K562 (cell line): ENCODE results near the gene KLHL29. TPM values are rescaled to one million over a fixed set of nuclear protein-coding genes. Genes with fewer than 3 reads are reported as not detected.

Experiments
- ATAC-seq: fragments of 200-7000 bp; cut with Tn5 transposase; 3 replicates; pipeline ENCODE4 v1.9.1; 2020; ENCODE audit warnings: moderate library complexity
- BruUV-seq: library from RNA; stranded (reverse); fragments of 400-500 nt; replicated peaks from 2 replicates; lab custom pipeline; 2021; lab: Mats Ljungman, UMichigan
- CTCF ChIA-PET: fragments of 300-600 bp; formaldehyde crosslinking; extraction: SDS; loops from one replicate; lab custom pipeline; 2021; ENCODE audit warnings: low intra/inter-chr PET ratio; lab: Yijun Ruan, JAX
- POLR2A ChIA-PET: fragments of 300-600, 350-650 bp; sonication (Branson Sonifier 250); formaldehyde crosslinking; extraction: SDS; loops from one replicate; lab custom pipeline; 2021; ENCODE audit warnings: antibody characterized with exemption, inconsistent platforms; lab: Yijun Ruan, JAX
- DNase-seq, 4 experiments: peaks; one replicate each; pipeline versions ENCODE4 v3.0.0 to v3.0.0-alpha.2; 2011 to 2018; ENCODE audit warnings: low spot score in 3 of 4, mixed read lengths in 3 of 4; ENCODE audit errors: extremely low read depth in 1 of 4
- FAIRE-seq: peaks from 2 replicates; lab custom pipeline; 2011; peaks lifted over from hg19 to GRCh38; lab: Jason Lieb, UNC
- H2AFZ ChIP-seq: 2 replicates; pipeline ENCODE4 v1.6.0; 2011; ENCODE audit warnings: low read depth, low read length, control low read depth, inconsistent platforms
- H3K27ac ChIP-seq: fragments of 200-600 bp; 3 replicates; pipeline ENCODE4 v1.8.0; 2011; ENCODE audit warnings: low read depth, mild to moderate bottlenecking, control low read depth, inconsistent platforms, low read length, moderate library complexity, mixed read lengths; ENCODE audit errors: extremely low read depth
- H3K27me3 ChIP-seq, 2 experiments: fragments of 300-600 bp in 1 of 2; 2 replicates in 1 of 2; 3 replicates in 1 of 2; pipeline versions ENCODE4 v1.6.0 to v1.8.0; 2011; ENCODE audit warnings: inconsistent platforms in 2 of 2, low read length in 2 of 2, mild to moderate bottlenecking in 1 of 2, mixed read lengths in 1 of 2, moderate library complexity in 1 of 2; ENCODE audit not compliant: control insufficient read depth in 2 of 2, insufficient read depth in 2 of 2
- H3K36me3 ChIP-seq: fragments of 300-600 bp; 3 replicates; pipeline ENCODE4 v1.8.0; 2011; ENCODE audit warnings: mild to moderate bottlenecking, low read length, inconsistent platforms; ENCODE audit not compliant: control insufficient read depth, insufficient read depth
- H3K4me1 ChIP-seq, 2 experiments: fragments of 200-600 bp in 1 of 2; replicated peaks in 1 of 2; 2 replicates in 1 of 2; 3 replicates in 1 of 2; pipeline versions ENCODE4 v1.5.1 to v1.8.0; 2011; ENCODE audit warnings: inconsistent platforms in 2 of 2, low read length in 2 of 2, mild to moderate bottlenecking in 1 of 2, mixed read lengths in 1 of 2, moderate library complexity in 1 of 2; ENCODE audit not compliant: control insufficient read depth in 2 of 2, insufficient read depth in 2 of 2
- H3K4me2 ChIP-seq: 2 replicates; pipeline ENCODE4 v1.6.1; 2011; ENCODE audit warnings: low read length, control low read depth, inconsistent platforms, mixed read lengths; ENCODE audit not compliant: insufficient read depth
- H3K4me3 ChIP-seq: fragments of 200-600 bp; sonication (generic), shearing (Covaris generic); 2 replicates; pipeline ENCODE4 v1.5.1; 2016; ENCODE audit warnings: control low read depth, inconsistent platforms
- H3K79me2 ChIP-seq: fragments of 200-600 bp; 3 replicates; pipeline ENCODE4 v1.8.0; 2011; ENCODE audit warnings: low read length, inconsistent platforms; ENCODE audit not compliant: control insufficient read depth, insufficient read depth
- H3K9ac ChIP-seq, 2 experiments: 2 replicates each; pipeline versions ENCODE4 v1.6.0 to v1.6.1; 2011; ENCODE audit warnings: low read depth in 2 of 2, low read length in 2 of 2, control low read depth in 1 of 2, inconsistent platforms in 1 of 2, mild to moderate bottlenecking in 1 of 2, mixed read lengths in 1 of 2; ENCODE audit not compliant: insufficient read depth in 1 of 2
- H3K9me1 ChIP-seq: one replicate; pipeline ENCODE4 v1.6.0; 2011; ENCODE audit warnings: inconsistent platforms, mild to moderate bottlenecking, low read length, moderate library complexity; ENCODE audit not compliant: control insufficient read depth, insufficient read depth
- H3K9me3 ChIP-seq: replicated peaks from 2 replicates; pipeline ENCODE4 v1.5.1; 2011; ENCODE audit warnings: low read depth, low read length, inconsistent platforms; ENCODE audit not compliant: control insufficient read depth, insufficient read depth
- H4K20me1 ChIP-seq: replicated peaks from 2 replicates; pipeline ENCODE4 v1.6.1; 2011; ENCODE audit warnings: low read length, inconsistent platforms, mixed read lengths; ENCODE audit not compliant: control insufficient read depth, insufficient read depth
- ARID2 ChIP-seq: fragments of 450-650 bp; IDR thresholded peaks from 2 replicates; pipeline ENCODE4 v1.6.1; 2017; ENCODE audit warnings: antibody characterized with exemption, mild to moderate bottlenecking
- CBX5 ChIP-seq: IDR thresholded peaks from 2 replicates; pipeline ENCODE4 v1.6.1; 2014; ENCODE audit warnings: low read depth, borderline replicate concordance
- FOXM1 ChIP-seq, 2 experiments: fragments of 450-650 bp in 1 of 2; sonication (generic) in 1 of 2; formaldehyde crosslinking in 1 of 2; IDR thresholded peaks; 2 replicates each; pipeline versions ENCODE4 v1.6.1 to v1.9.0; 2017 to 2022; ENCODE audit warnings: low read depth in 2 of 2, mild to moderate bottlenecking in 2 of 2, missing genetic modification reagents in 1 of 2, moderate library complexity in 1 of 2
- GTF2A2 ChIP-seq: IDR thresholded peaks from 2 replicates; pipeline ENCODE4 v1.6.1; 2016; ENCODE audit warnings: mild to moderate bottlenecking, missing genetic modification characterization, missing compliant biosample characterization
- MAFG ChIP-seq: fragments of 450-650 bp; conservative IDR thresholded peaks from 2 replicates; pipeline ENCODE4 v1.6.1; 2016; ENCODE audit warnings: missing genetic modification characterization, missing compliant biosample characterization
- NCOA4 ChIP-seq: fragments of 450-650 bp; IDR thresholded peaks from 2 replicates; pipeline ENCODE4 v1.6.1; 2018; ENCODE audit warnings: mild to moderate bottlenecking; ENCODE audit not compliant: partially characterized antibody
- PCBP1 ChIP-seq: fragments of 200-400 bp; formaldehyde crosslinking; IDR thresholded peaks from 2 replicates; pipeline ENCODE4 v1.6.1; 2018; ENCODE audit warnings: mild to moderate bottlenecking, low read depth, low read length; ENCODE audit not compliant: poor library complexity, severe bottlenecking
- SRF ChIP-seq, 2 experiments: fragments of 250-450, 450-650 bp in 1 of 2; sonication (Bioruptor Pico) in 1 of 2; sonication (generic) in 1 of 2; formaldehyde crosslinking; IDR thresholded peaks; 2 replicates each; pipeline versions ENCODE4 v1.5.0 to v1.5.1; 2020 to 2022; ENCODE audit warnings: mild to moderate bottlenecking in 1 of 2, missing genetic modification reagents in 1 of 2
- SRSF1 ChIP-seq: fragments of 200-400 bp; formaldehyde crosslinking; IDR thresholded peaks from 2 replicates; pipeline ENCODE4 v1.6.1; 2017; ENCODE audit warnings: mild to moderate bottlenecking, low read depth, low read length, moderate library complexity
- WGBS: fragments of 100-300 bp; shearing (Covaris generic); methylation state at CpG from one replicate; pipeline ENCODE4 v1.1.6; 2016; ENCODE audit warnings: low coverage, mixed read lengths; ENCODE audit not compliant: insufficient coverage; ENCODE audit errors: missing lambda C conversion rate; 5-methylcytosine and 5-hydroxymethylcytosine counted together
- in situ Hi-C: fragments of 300-500 bp; cut with MboI; formaldehyde crosslinking; loops from 4 replicates; pipeline ENCODE4 v1.15.0; 2018; ENCODE audit warnings: inconsistent platforms, mixed read lengths
- intact Hi-C: fragments of 100-400 bp; cut with micrococcal nuclease; formaldehyde crosslinking; loops from 2 replicates; pipeline ENCODE4 v1.14.2; 2022
- polyA plus RNA-seq, 8 experiments: library from polyadenylated mRNA; depleted of rRNA in 4 of 8; stranded (reverse) in 5 of 8; unstranded in 3 of 8; fragments of >200 nt; fragmentation: Nextera tagmentation in 2 of 8; fragmentation: Illumina TruSeq in 1 of 8; extraction: Ambion mirVana in 2 of 8; extraction: Trizol in 1 of 8; gene quantifications; 2 replicates each; pipeline versions ENCODE4 v1.2.1 to v1.2.3, GENCODE V29; 2011 to 2014; ENCODE audit warnings: inconsistent platforms in 1 of 8, missing spikeins in 1 of 8
- total RNA-seq, 7 experiments: library from RNA; depleted of rRNA in 6 of 7; stranded (reverse); fragments of >200 nt in 6 of 7; fragmentation: Illumina TruSeq in 2 of 7; extraction: Trizol in 2 of 7; gene quantifications; 2 replicates each; pipeline versions ENCODE4 v1.2.1 to v1.2.3, GENCODE V29; 2011 to 2021; ENCODE audit warnings: low replicate concordance in 1 of 7

KLHL29 gene
- total and polyA plus RNA-seq, 9 of the 15 experiments (the other 6 are each of a cell fraction or from before 2014, with no cell fraction given): 0.03 to 0.31 (median 0.08) TPM; not detected in 1

GRCh38 chr2:23493846-23494245 is 108.9 kb downstream of the KLHL29 start:
- Histone ChIP-seq H3K9me1 (no peaks in the 10 kb centered on the region), H3K27ac (no peak overlapping the region), H4K20me1 (no peaks in the 10 kb centered on the region; the same call in 1 of the 2 replicates), H3K9me3 (no peaks in the 10 kb centered on the region), H3K4me2 (no peak overlapping the region), H3K4me1 (no peaks in the 10 kb centered on the region; a peak in 1 of 5 replicates), H3K79me2 (no peaks in the 10 kb centered on the region), H3K9ac (no peak overlapping the region), H3K4me3 (no peak overlapping the region), H2AFZ (no peak overlapping the region), H3K36me3 (no peaks in the 10 kb centered on the region), H3K27me3 (peaks cover 13 to 58% of the 10 kb centered on the region in 2 experiments; a peak in 4 of 5 replicates)
- ATAC-seq (no peak), FAIRE-seq (no peak), DNase-seq (no peak)
- TF ChIP-seq FOXM1 (IDR thresholded peaks at IDR 0.05; ENCODE audit: low read depth) (no peak), FOXM1 (CRISPR knock-in tag; IDR thresholded peaks at IDR 0.05; ENCODE audit: low read depth) (no peak), SRSF1 (no peak), GTF2A2 (no peak), MAFG (tag) (no peak), PCBP1 (no peak), NCOA4 (no peak), CBX5 (no peak), ARID2 (no peak), SRF (CRISPR knock-in tag; IDR thresholded peaks at IDR 0.05) (no peak)
- ChIA-PET CTCF (no interaction called here), POLR2A (no interaction called here)
- in situ Hi-C loops: no loop called here
- 4% methylated on average over 4 of the region's 4 CpGs for WGBS
- intact Hi-C loops: no loop called here
- BruUV-seq: no TSS peak
